HG02588 (cell line): ENCODE results near the gene RNF20.
"Not testable (repeated sequence)": the region's sequence is repeated elsewhere in the genome, so short reads cannot be mapped to it uniquely, and the experiment has no call there.

Experiments used
- ATAC-seq: cut with Tn5 transposase; IDR thresholded peaks from one replicate; pipeline ENCODE4 v1.9.1; 2021; ENCODE audit warnings: mild to moderate bottlenecking, moderate library complexity; ENCODE audit not compliant: unreplicated experiment

RNF20 gene

DNA sequence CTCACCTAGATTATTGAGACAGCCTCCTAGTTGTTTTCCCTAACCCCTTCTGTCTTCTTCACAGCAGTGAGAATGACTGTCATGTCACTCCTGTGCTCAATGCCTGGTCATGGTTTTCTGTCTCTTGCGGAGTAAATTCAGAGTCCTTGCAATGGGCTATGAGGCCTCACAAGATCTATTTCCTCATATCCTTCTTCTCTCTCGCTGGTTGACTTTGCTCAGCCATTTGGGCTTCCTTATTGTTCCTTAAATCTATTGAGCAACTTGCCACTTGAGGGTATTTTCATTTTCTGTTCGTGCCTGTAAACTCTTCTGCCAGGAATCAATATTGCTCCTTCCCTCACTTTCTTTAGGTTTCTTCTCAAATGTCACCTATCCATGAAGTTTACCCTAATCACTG, 52.1 kb downstream of the RNF20 start:
- ATAC-seq = no peak

DNA sequence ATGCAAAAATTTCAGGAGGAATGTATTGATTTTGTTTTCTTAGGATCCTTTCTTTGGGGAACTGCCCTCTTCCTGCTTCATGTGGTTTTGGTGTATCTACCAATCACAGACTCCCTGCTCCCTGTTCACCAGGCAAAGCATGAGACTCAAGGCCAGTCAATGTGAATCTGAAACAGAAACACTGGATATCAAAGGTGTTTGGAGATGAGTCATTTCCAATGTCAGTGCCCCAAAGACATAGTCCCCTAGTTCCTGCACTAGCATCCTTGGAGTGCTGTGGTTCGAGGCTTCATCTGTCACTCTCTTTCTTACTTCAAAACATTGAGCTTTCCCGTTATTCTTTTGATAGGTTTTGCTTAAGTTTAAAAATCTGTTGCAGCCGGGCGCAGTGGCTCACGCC, 53.0 kb downstream of the RNF20 start:
- ATAC-seq = peak; percentile 66

DNA sequence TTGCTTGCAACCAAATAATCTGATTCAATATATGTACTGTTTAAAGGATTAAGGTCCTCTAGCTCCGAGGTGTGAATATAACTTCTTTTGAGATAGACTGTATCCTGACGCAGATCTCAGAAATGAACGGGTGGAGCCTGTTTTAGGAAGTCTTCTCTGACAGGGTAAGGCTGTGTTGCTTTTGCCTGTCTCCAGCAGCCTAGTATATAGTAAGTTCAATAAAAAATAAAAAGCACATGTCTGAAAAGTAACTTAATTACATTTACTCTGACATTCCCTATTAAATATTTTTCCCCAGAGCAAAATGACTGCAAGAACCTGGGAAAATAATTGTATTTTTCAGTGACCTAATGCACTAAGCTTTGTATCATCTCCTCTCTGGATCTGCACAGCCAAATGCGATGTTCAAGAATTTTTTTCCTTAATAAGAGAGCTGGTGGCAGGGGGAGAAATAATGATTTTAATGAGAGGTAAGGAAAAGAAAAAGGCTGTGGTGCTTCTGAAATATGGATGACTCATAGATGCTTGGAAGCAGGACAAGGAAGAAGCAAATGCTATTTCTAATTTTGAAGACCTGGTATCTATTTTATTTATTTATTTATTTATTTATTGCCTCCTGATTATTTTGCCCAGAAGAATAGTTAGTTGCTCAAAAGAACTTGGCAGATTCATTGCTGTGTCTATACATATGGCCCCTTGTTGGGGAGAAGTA, 53.8 kb downstream of the RNF20 start:
- ATAC-seq = no peak

DNA sequence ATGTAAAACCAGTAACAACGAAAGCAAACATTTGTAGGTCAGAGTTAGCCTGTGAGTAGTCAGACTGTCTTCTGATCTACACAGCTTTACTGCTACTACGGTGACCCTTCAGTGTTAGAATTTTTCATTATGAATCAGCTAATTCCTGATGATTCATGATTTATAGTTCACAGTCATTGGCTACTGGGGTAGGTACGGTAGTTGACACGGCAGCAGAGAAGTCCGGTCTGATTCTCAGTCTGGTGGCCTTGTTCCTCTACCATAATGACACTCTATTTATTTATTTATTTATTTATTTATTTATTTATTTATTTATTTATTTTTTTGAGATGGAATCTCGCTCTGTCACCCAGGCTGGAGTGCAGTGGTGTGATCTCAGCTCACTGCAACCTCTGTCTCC, 56.4 kb downstream of the RNF20 start:
- ATAC-seq = not testable (repeated sequence)

DNA sequence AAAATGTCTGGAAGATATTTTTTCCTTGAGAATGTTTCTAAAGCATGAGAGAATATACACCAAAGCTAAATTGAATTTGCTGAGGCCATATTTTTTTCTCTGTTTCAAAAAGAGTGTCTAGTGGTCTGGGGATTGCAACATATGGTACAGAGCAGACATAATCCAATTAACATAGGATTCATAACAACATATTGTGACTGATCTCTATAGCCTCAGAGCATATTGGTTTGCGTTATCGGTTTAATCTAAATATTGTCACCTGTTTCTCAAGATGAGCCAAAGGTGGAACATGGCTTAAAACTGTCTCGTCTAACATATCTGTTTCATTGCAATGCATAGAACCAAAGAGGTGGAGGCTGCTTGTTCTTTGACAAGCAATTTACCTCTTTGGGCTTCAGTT, 57.2 kb downstream of the RNF20 start:
- no peak for ATAC-seq

DNA sequence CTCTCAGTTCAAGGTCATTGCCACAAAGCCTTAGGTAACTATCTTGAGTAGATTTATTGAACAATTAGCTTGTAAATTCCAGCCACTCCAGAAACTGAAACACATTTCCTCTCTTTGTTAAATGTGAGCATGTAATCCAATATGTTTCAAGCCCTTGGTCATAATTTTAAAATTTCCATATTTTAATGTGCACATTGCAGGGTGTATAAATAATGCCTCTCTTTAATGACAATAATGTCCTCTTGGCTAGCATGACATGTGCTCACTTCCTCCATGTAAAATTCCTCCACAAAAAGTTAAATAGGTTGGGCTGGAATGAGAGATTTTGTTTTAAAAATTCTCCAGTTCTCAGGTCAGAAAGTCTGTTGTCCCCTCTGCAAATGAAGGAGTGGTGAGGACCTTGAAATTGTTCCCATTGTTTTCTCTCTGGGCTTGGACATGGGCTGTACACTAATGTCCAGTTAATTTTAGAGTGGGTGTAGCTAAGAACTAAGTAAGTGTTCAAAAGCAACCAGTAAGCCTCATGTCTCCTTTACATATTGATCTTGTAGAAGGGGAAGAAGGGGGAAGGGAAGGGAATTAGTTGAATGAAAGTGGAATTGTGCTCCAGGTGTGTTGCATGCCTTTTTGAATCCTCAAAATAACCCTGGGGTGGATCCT, 58.3 kb downstream of the RNF20 start:
- no peak for ATAC-seq

DNA sequence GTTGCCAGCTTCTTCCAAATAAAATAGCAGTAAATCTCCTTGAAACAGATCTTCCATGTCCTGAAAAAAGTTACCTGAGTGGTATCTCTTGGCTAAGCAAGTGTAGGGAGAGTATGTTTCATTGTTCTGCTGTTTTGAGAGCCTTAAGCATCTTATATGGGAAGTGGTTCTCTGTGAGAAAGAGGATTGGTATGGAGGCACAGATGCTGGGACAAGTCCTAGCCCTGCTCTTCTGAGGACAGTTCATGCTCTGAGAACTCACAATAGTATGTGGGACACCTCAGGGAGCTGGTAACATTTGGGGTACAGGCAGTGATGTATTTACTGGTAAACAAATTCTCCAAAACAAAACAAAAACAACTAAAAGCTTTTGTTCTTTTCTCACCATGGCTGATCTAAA, 59.1 kb downstream of the RNF20 start:
- ATAC-seq = no peak

DNA sequence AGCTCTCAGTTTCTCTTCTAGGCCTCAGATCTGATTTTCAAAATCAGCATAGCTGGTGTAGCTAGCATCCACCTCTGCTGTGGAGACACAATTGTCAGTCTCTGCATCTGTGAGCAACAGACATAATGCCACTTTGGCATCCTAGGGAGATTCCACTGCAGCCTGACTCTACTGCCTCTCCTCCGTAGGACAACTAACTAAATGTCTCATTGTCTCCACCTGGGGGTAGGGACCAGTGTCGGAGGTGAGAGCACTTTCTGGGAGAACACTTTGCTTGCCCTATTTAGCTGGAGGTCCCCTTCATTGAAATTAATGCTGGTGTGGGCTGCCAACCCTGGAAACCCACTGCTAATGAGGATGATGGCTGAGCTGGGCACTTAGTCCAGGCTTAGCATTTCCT, 59.7 kb downstream of the RNF20 start:
- ATAC-seq = no peak

DNA sequence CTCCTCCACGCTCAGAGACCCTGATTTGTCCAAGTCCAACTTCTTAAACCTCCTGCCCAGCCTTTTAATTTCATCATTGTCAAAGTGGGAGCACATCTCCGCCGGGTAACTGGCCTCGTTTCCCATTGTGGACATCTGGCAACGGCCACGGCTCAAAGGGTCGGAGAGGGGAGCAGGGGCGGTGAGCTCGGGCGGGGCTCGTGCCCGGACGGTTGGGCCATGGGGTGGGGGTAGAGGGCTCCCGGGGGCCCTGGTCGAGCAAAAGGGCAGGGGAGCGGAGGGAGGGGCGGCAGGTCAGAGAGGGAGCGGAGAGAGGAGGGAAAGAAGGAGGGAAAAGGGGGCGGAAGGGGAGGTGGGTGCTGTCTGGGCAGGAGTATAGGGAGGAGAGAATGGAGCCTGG, 61.1 kb downstream of the RNF20 start, which contains the start of gene PPP3R2:
Gene PPP3R2 (minus strand): TSS at position 174 of the 400 bp plus-strand sequence. CDS start 48 bp downstream, at position 126.
- ATAC-seq = no peak

DNA sequence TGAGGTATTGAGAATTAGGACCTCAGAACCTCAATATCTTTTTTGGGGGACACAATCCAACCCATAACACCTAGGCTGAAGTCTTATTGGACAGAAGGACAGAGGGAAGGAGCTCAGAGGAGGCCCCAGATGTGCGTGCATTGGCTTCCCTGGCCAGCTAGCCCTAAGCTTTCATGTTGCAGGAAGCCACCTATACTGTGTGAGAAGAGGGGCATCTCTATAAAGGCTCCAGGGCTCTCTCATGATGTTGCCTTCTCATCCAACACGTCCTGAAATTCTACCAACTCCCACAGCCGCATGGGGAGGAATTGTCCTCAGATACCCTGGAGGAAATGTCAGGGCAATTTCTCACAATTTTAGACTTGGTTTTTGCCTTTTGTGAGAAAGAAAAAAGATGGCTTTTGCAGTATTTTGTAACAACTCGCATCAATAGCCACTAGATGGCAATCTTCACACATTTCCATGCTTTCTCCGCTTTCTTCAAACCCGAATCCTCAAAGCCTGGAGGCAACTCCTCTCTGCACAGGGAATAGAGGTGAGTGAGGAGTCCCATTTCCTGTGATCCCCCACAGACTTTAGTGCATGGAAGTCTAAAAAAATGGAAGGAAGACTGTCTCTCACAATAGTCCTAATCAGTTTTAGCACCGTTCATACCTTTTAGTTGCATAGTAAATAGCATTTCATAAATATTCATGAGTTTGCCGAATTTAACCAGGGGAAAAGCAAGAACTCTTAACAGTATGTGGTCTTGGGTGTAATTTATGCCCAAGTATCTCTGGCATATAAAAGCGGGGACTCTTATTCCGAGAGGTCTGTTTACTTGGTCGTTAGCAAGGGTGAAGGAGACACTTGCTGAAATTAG, 68.5 kb downstream of the RNF20 start:
- no peak for ATAC-seq

DNA sequence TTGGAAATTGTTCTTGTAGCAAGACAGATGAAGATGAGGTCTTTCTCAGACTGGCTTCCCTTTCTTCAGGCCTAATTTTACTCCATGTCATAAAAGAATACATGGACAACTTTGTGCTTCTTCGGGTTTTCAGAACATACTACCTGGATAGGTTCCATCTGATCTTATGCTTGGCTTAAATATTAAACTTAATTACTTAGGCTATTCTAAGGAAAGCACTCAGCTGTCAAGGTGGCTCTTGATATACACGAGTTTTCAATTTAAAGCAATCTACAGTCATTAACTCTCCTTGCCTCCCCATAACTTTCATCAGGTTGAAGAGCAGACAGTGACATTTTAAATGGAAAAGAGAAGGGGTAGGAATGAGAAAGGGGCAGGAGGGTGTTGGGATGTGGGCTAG, 70.6 kb downstream of the RNF20 start:
- no peak for ATAC-seq

DNA sequence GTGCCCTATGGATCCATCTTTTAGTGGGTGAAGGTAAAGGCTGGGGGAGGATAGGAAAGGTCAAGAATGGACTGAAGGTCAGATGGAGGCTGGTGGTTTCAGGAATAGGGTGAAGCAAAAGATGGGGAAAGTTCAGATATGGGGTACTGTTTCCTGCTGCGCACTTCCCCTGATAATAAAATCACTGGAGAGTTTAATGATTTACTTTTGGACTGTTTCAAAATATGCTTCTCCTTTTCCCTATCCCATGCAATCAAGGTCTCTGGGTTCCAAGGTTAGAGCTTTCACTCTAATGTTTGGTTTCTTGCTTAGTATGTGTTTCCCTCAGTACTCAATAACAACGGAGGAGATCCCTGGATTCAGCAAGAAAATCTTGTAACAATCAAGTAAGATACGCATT, 71.9 kb downstream of the RNF20 start:
- no peak for ATAC-seq
